CD4-positive, CD25-positive, alpha-beta regulatory T cell (primary cell): Measurements from ENCODE around the gene SCFD1. TPM values are rescaled to one million over a fixed set of nuclear protein-coding genes. Genes with fewer than 3 reads are reported as not detected.

Source experiments
- ATAC-seq, 2 donors: fragments of 150-1000 bp; cut with Tn5 transposase; one replicate each; pipeline ENCODE4 v1.10.0; 2021; ENCODE audit warnings: low read depth in 2 of 2, moderate number of reproducible peaks in 2 of 2, moderate library complexity in 1 of 2
- DNase-seq, 3 donors: peaks; one replicate each; pipeline versions ENCODE4 v3.0.0 to v3.0.0-alpha.2; 2012 to 2022; ENCODE audit warnings: mixed read lengths in 1 of 3
- H3K27ac ChIP-seq: one replicate; pipeline ENCODE4 v1.7.0; 2013; ENCODE audit warnings: mild to moderate bottlenecking, low read length; ENCODE audit not compliant: insufficient read depth, poor library complexity, severe bottlenecking
- H3K27me3 ChIP-seq: one replicate; pipeline ENCODE4 v1.7.0; 2013; ENCODE audit warnings: low read length; ENCODE audit not compliant: control insufficient read depth, insufficient read depth
- H3K36me3 ChIP-seq: one replicate; pipeline ENCODE4 v1.7.0; 2013; ENCODE audit warnings: mild to moderate bottlenecking, low read length, moderate library complexity; ENCODE audit not compliant: control insufficient read depth, insufficient read depth
- H3K4me1 ChIP-seq: 2 replicates; pipeline ENCODE4 v1.7.0; 2013; ENCODE audit warnings: mild to moderate bottlenecking, low read length; ENCODE audit not compliant: insufficient read depth, control insufficient read depth, poor library complexity, severe bottlenecking
- H3K4me3 ChIP-seq: one replicate; pipeline ENCODE4 v1.7.0; 2013; ENCODE audit warnings: low read depth, mild to moderate bottlenecking, low read length, moderate library complexity
- H3K9me3 ChIP-seq, 2 experiments: 1 replicate in 1 of 2; 2 replicates in 1 of 2; pipeline ENCODE4 v1.7.0; 2013; ENCODE audit warnings: low read length in 2 of 2, mild to moderate bottlenecking in 1 of 2, moderate library complexity in 1 of 2; ENCODE audit not compliant: control insufficient read depth in 2 of 2
- H3K27ac Mint-ChIP-seq, 3 donors: one replicate each; pipeline ENCODE4 v1.8.0; 2020 to 2022; ENCODE audit warnings: mild to moderate bottlenecking in 3 of 3, mixed read lengths in 3 of 3, moderate library complexity in 2 of 3
- H3K27me3 Mint-ChIP-seq: one replicate; pipeline ENCODE4 v1.8.0; 2022; ENCODE audit warnings: mild to moderate bottlenecking, mixed read lengths
- H3K36me3 Mint-ChIP-seq: one replicate; pipeline ENCODE4 v1.8.0; 2020; ENCODE audit warnings: mixed read lengths
- H3K4me1 Mint-ChIP-seq, 4 donors: one replicate each; pipeline ENCODE4 v1.8.0; 2020 to 2022; ENCODE audit warnings: mixed read lengths in 4 of 4, mild to moderate bottlenecking in 1 of 4
- H3K4me3 Mint-ChIP-seq, 4 donors: one replicate each; pipeline ENCODE4 v1.8.0; 2020 to 2022; ENCODE audit warnings: mild to moderate bottlenecking in 4 of 4, mixed read lengths in 4 of 4, moderate library complexity in 3 of 4
- H3K9me3 Mint-ChIP-seq, 7 donors: one replicate each; pipeline ENCODE4 v1.8.0; 2020 to 2022; ENCODE audit warnings: mixed read lengths in 7 of 7, mild to moderate bottlenecking in 3 of 7, moderate library complexity in 2 of 7
- polyA plus RNA-seq, 4 donors: library from polyadenylated mRNA; unstranded; fragments of 300-500 nt; fragmentation: Illumina TruSeq; gene quantifications; one replicate each; pipeline ENCODE4 v1.2.3, GENCODE V29; 2021
- total RNA-seq: library from RNA; stranded (reverse); gene quantifications from one replicate; pipeline ENCODE4 v1.2.3, GENCODE V29; 2022

The SCFD1 gene
- total and polyA plus RNA-seq, 5 donors from 2014 or later = 56.1 to 86.6 (median 63.3) TPM

DNA sequence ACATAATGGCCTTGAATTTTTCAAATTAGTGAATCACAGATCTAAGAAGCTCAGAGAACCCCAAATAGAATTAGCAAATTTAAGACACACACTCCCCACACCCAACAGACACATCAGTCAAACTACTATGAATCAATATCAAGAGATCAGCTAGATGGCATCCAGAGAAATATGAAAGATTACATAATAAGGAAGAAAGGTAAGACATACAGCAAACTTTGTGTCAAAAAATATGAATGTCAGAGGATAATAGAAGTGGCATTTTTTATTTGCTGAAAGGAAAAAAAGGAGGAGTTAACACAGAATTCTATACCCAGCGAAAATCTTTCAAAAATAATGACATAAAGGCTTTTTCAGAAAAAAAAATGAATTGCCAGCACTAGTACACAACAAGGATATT, 141.8 kb downstream of the SCFD1 start:
- ATAC-seq = no peak
- Histone ChIP-seq H3K9me3 (peaks cover 21 to 23% of the 10 kb centered on the region in 2 experiments), H3K27ac (no peak overlapping the region), H3K27me3 (no peaks in the 10 kb centered on the region), H3K4me1 (no peaks in the 10 kb centered on the region), H3K36me3 (no peaks in the 10 kb centered on the region), H3K4me3 (no peak overlapping the region)
- H3K27me3 Mint-ChIP-seq = peaks cover 12% of the 10 kb centered on the region
- peaks cover 0 to 16% (median 5%) of the 10 kb centered on the region in 7 donors for H3K9me3 Mint-ChIP-seq
- no peaks in the 10 kb centered on the region for H3K36me3 Mint-ChIP-seq
- H3K27ac Mint-ChIP-seq = no peak overlapping the region
- H3K4me3 Mint-ChIP-seq = no peak overlapping the region
- DNase-seq = no peak
- no peaks in the 10 kb centered on the region for H3K4me1 Mint-ChIP-seq

DNA sequence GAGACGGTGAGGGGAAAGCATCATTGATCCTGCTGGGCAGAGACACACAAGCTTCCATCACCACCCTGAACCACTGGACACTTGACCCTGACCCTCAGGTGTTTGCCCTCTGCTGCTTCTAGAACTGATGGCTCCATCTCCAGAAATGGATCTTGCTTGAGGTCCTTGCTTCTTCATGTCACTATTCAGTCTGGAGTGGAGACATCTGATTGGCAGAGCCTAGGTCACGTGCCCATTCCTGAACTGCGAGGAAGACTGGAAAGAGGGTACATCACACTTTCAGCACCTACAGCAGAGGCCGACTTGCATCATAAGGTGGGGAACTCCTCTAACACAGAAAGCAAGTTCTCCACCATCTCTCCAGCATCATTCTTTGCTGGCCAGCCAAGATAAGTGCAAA, 145.5 kb downstream of the SCFD1 start:
- Mint-ChIP-seq H3K4me1 (no peaks in the 10 kb centered on the region), H3K27me3 (peaks cover 21% of the 10 kb centered on the region), H3K9me3 (peaks cover 0 to 16% (median 3%) of the 10 kb centered on the region in 7 donors), H3K27ac (peak overlapping the region in 1 of 3 donors; percentile 57), H3K4me3 (no peak overlapping the region), H3K36me3 (no peaks in the 10 kb centered on the region)
- Histone ChIP-seq H3K27me3 (peaks cover 3% of the 10 kb centered on the region), H3K36me3 (no peaks in the 10 kb centered on the region), H3K4me1 (no peaks in the 10 kb centered on the region), H3K27ac (no peak overlapping the region), H3K4me3 (no peak overlapping the region), H3K9me3 (peaks cover 17 to 18% of the 10 kb centered on the region in 2 experiments)
- ATAC-seq (no peak), DNase-seq (no peak)

DNA sequence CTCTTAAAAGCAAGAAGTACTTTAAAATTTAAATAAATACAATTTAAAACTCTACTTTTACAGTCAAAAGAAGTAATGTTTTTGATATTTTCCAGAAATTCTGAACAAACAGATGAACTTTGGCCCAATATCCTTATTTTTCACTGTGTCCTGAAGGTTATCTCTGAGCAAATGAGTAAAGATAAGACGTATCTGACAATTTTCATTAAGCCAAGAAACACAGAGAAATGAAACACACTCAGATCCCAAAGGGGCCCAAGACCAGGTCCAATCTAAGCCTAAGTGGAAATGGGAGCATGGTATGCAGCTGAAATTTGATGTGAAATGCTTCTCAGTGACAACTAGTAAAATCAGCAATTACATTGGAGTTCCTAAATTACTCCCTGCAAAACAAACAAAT, 146.7 kb downstream of the SCFD1 start:
- Mint-ChIP-seq H3K27ac (no peak overlapping the region), H3K9me3 (peaks cover 0 to 6% (median 3%) of the 10 kb centered on the region in 7 donors), H3K36me3 (no peaks in the 10 kb centered on the region), H3K27me3 (peaks cover 16% of the 10 kb centered on the region), H3K4me1 (no peaks in the 10 kb centered on the region), H3K4me3 (no peak overlapping the region)
- no peak for ATAC-seq
- H3K9me3 ChIP-seq = peaks cover 6 to 7% of the 10 kb centered on the region in 2 experiments
- peaks cover 6% of the 10 kb centered on the region for H3K27me3 ChIP-seq
- no peak overlapping the region for H3K4me3 ChIP-seq
- no peaks in the 10 kb centered on the region for H3K36me3 ChIP-seq
- H3K4me1 ChIP-seq = no peaks in the 10 kb centered on the region
- no peak for DNase-seq
- no peak overlapping the region for H3K27ac ChIP-seq

DNA sequence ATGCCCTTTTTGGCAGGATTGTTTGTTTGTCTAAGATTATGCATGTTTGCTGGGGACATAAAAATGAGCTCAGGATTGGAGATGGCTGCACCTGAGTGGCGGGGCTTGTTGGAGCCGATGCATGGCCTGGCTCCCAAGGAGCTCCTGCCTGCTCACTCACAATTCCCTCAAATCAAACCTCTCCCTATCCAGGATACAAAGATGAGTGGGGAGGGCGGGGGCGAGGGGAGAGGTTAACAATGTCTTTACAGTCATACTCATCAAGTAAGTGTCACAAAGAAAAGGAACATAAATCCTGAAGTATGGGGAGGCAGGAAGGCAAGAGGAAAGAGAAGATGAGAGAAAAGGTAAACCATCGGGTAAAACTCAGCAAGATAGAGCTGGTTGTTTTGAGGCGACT, 148.3 kb downstream of the SCFD1 start:
- H3K9me3 ChIP-seq = no peaks in the 10 kb centered on the region
- Mint-ChIP-seq H3K4me1 (no peaks in the 10 kb centered on the region), H3K27ac (no peak overlapping the region), H3K27me3 (peaks cover 9% of the 10 kb centered on the region), H3K9me3 (peaks cover 0 to 3% (median 0%) of the 10 kb centered on the region in 7 donors), H3K36me3 (no peaks in the 10 kb centered on the region), H3K4me3 (no peak overlapping the region)
- H3K27ac ChIP-seq = no peak overlapping the region
- ATAC-seq (no peak), DNase-seq (no peak)
- H3K27me3 ChIP-seq = peaks cover 6% of the 10 kb centered on the region
- H3K4me3 ChIP-seq = no peak overlapping the region
- H3K4me1 ChIP-seq = no peaks in the 10 kb centered on the region
- no peaks in the 10 kb centered on the region for H3K36me3 ChIP-seq

DNA sequence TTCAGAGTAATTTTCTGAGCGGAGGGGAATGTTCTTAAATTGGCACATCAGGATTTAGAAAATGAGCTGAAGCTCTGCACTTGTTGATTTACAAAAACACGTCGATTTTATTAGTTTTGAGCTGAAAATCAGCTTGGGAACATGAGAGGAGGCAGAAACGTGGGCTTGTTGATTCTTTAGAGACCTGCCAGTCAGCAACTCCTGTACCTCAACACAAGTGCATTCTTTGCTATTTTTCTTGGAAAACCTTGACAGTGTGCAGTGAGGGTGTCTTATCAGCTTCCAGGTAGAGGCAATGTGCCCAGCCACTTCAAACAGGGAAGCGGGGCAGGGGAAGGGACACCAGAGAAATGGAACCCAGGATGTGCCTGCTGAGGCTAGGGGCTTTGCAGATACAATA, 149.5 kb downstream of the SCFD1 start:
- no peak overlapping the region for H3K4me3 ChIP-seq
- Mint-ChIP-seq H3K4me1 (no peaks in the 10 kb centered on the region), H3K9me3 (peaks cover 0 to 3% (median 0%) of the 10 kb centered on the region in 7 donors)

DNA sequence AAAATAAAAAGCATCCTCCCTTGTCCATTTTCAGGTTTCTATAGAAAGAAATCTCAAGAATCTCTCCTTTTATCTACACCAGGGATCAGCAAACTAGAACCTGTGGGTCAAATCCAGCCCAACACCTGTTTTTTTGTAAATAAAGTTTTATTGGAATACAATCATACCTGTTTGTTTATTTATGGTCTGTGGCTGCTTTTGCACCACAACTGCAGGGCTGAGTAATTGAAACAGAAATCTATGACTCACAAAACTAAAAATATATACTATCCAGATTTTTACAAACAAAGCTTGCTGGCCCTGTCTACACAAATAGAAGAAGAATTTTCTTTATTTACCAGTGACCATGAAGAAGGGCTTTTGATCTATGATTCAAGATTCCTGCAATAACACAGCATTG, 157.1 kb downstream of the SCFD1 start:
- H3K4me1 Mint-ChIP-seq = no peaks in the 10 kb centered on the region
- H3K36me3 ChIP-seq = no peaks in the 10 kb centered on the region
- H3K27ac Mint-ChIP-seq = no peak overlapping the region
- H3K9me3 ChIP-seq = no peaks in the 10 kb centered on the region
- no peak overlapping the region for H3K27ac ChIP-seq
- H3K27me3 Mint-ChIP-seq = peaks cover 19% of the 10 kb centered on the region
- H3K4me1 ChIP-seq = no peaks in the 10 kb centered on the region
- ATAC-seq (no peak), DNase-seq (no peak)
- H3K4me3 ChIP-seq = no peak overlapping the region
- peaks cover 0 to 4% (median 0%) of the 10 kb centered on the region in 7 donors for H3K9me3 Mint-ChIP-seq
- H3K27me3 ChIP-seq = peaks cover 4% of the 10 kb centered on the region
- no peaks in the 10 kb centered on the region for H3K36me3 Mint-ChIP-seq
- H3K4me3 Mint-ChIP-seq = no peak overlapping the region

More for the DNA sequence above, 149.5 kb downstream of the SCFD1 start:
- no peaks in the 10 kb centered on the region for H3K36me3 ChIP-seq
- H3K36me3 Mint-ChIP-seq = no peaks in the 10 kb centered on the region
- H3K4me3 Mint-ChIP-seq = no peak overlapping the region
- peaks cover 6% of the 10 kb centered on the region for H3K27me3 ChIP-seq
- H3K27ac Mint-ChIP-seq = no peak overlapping the region
- DNase-seq = no peak
- H3K27me3 Mint-ChIP-seq = peaks cover 9% of the 10 kb centered on the region
- ATAC-seq = no peak
- H3K27ac ChIP-seq = no peak overlapping the region
- H3K4me1 ChIP-seq = no peaks in the 10 kb centered on the region
- no peaks in the 10 kb centered on the region for H3K9me3 ChIP-seq

Other genes with a start within 250 kb of the SCFD1 start
- gene G2E3, start 63.2 kb upstream of the SCFD1 start, total RNA-seq = 23.9 TPM
- 10 to 100 TPM; 13.5 to 18.0 (median 16.1) TPM for gene G2E3, start 63.2 kb upstream of the SCFD1 start, polyA plus RNA-seq